ENCODE results near the gene ARHGAP25. TPM values are rescaled to one million over a fixed set of nuclear protein-coding genes. Genes with fewer than 3 reads are reported as not detected.
A peak's percentile ranks its signal among the peaks of the same experiment; 100 is the strongest.

The ARHGAP25 gene
- total and polyA plus RNA-seq, 2 of the 4 experiments (the other 2 are of a cell fraction) = 0.29 to 0.36 TPM

- Histone ChIP-seq H3K9ac (ENCODE audit: low read depth, low read length) (no peak overlapping the region), H3K36me3 (ENCODE audit: control insufficient read depth, insufficient read depth, low read length) (no peaks in the 10 kb centered on the region), H2BK5ac (ENCODE audit: low read depth, low read length, poor library complexity, severe bottlenecking) (no peak overlapping the region), H3K4me3 (ENCODE audit: insufficient read depth, low read depth, low read length) (no peak overlapping the region), H3K79me1 (ENCODE audit: low read depth in 1 of 2, low read length in 2 of 2) (no peaks in the 10 kb centered on the region), H3K4ac (ENCODE audit: low read depth, low read length) (no peak overlapping the region), H4K20me1 (ENCODE audit: insufficient read depth, low read length) (no peaks in the 10 kb centered on the region), H3K23ac (ENCODE audit: low read depth, low read length) (no peak overlapping the region), H4K91ac (ENCODE audit: insufficient read depth, low read depth, low read length) (no peak overlapping the region), H4K5ac (ENCODE audit: low read depth, low read length) (no peak overlapping the region), H3K9me3 (ENCODE audit: control insufficient read depth, insufficient read depth, low read length) (no peaks in the 10 kb centered on the region), H3K27ac (ENCODE audit: insufficient read depth, low read length) (no peak overlapping the region), H4K8ac (ENCODE audit: low read depth in 2 of 2, low read length in 2 of 2) (no peak overlapping the region), H3K14ac (replicated peaks; ENCODE audit: low read depth, low read length) (no peak overlapping the region), H2AK9ac (replicated peaks; ENCODE audit: low read depth, low read length, poor library complexity) (no peak overlapping the region), H3K9me1 (ENCODE audit: insufficient read depth, low read length) (no peaks in the 10 kb centered on the region), H2BK20ac (ENCODE audit: low read depth, low read length) (no peak overlapping the region), H2AFZ (replicated peaks; ENCODE audit: low read length, poor library complexity) (no peak overlapping the region), H3K4me1 (ENCODE audit: control insufficient read depth, insufficient read depth, low read length) (no peaks in the 10 kb centered on the region), H2BK15ac (ENCODE audit: low read depth, low read length) (0 out of 3 replicates have a peak overlapping the region, but pooled peaks have one; percentile 42), H2AK5ac (ENCODE audit: low read depth, low read length) (no peak overlapping the region), H3K18ac (ENCODE audit: low read depth, low read length) (no peak overlapping the region), H3K4me2 (ENCODE audit: low read depth, low read length) (no peak overlapping the region), H3K27me3 (ENCODE audit: control insufficient read depth, insufficient read depth, low read length) (peaks cover 3% of the 10 kb centered on the region; the same call in 1 of the 2 replicates), H2BK120ac (ENCODE audit: low read depth, low read length) (no peak overlapping the region), H3K56ac (ENCODE audit: extremely low read depth, insufficient read depth, low read length) (no peak overlapping the region)
- ChIA-PET POLR2A (ENCODE audit: unreplicated experiment) (no interaction called here), CTCF (no interaction called here)
- intact Hi-C loops (cut with micrococcal nuclease) = loop anchor here (5.0 kb wide), 1 partner anchor 42 kb away; no protein-coding TSS in a partner anchor
- no TSS peak for BruUV-seq (replicated peaks)
- in situ Hi-C loops (cut with MboI; ENCODE audit: low sequenced_read_pairs) = no loop called here
- TF ChIP-seq MXI1 (IDR thresholded peaks at IDR 0.05; ENCODE audit: borderline replicate concordance, low read depth, low read length) (no peak), CEBPB (IDR thresholded peaks at IDR 0.05; ENCODE audit: low read depth, low read length) (peak; percentile 40; the same call in 1 of the 2 replicates)
- WGBS, 2 experiments (ENCODE audit: extremely low coverage in 2 of 2, insufficient read length in 1 of 2) = no CpG with 5 or more reads among the region's 2 CpGs
- ATAC-seq (ENCODE audit: low read depth) (no peak), DNase-seq (no peak)
- dilution Hi-C loops (cut with HindIII; ENCODE audit: low sequenced_read_pairs, unreplicated experiment) = no loop called here
Observed at GRCh38 chr2:68845043-68845442, 110.4 kb downstream of the ARHGAP25 start.
